HepG2 (cell line): ENCODE data around the gene UBE2H. TPM values are rescaled to one million over a fixed set of nuclear protein-coding genes. Genes with fewer than 3 reads are reported as not detected.

Experiments
- ATAC-seq: fragments of 200-7000 bp; cut with Tn5 transposase; 3 replicates; pipeline ENCODE4 v1.9.1; 2020; ENCODE audit warnings: mild to moderate bottlenecking, moderate library complexity
- BruUV-seq: library from RNA; stranded (reverse); fragments of 400-500 nt; replicated peaks from 2 replicates; lab custom pipeline; 2021; lab: Mats Ljungman, UMichigan
- CTCF ChIA-PET: fragments of 300-600 bp; formaldehyde crosslinking; extraction: SDS; loops from one replicate; lab custom pipeline; 2021; ENCODE audit warnings: low total read pairs, inconsistent platforms, low intra/inter-chr PET ratio; lab: Yijun Ruan, JAX
- POLR2A ChIA-PET: fragments of 350-600 bp; sonication (Branson Sonifier 250); formaldehyde crosslinking; loops from one replicate; lab custom pipeline; 2020; ENCODE audit warnings: antibody characterized with exemption, inconsistent platforms; lab: Yijun Ruan, JAX
- DNase-seq: peaks from one replicate; pipeline ENCODE4 v3.0.0-alpha.2; 2015; ENCODE audit warnings: low spot score
- FAIRE-seq: peaks from 3 replicates; lab custom pipeline; 2011; peaks lifted over from hg19 to GRCh38; lab: Jason Lieb, UNC
- H2AFZ ChIP-seq: one replicate; pipeline ENCODE4 v1.6.1; 2011; ENCODE audit warnings: low read length, inconsistent platforms
- H3K27ac ChIP-seq: fragments of 300-600 bp; 3 replicates; pipeline ENCODE4 v1.8.0; 2011; ENCODE audit warnings: mixed run types, mild to moderate bottlenecking, mixed read lengths, low read length, inconsistent platforms; ENCODE audit not compliant: insufficient read depth; ENCODE audit errors: extremely low read length
- H3K27me3 ChIP-seq, 2 experiments: fragments of 200-600 bp in 1 of 2; 2 replicates in 1 of 2; 3 replicates in 1 of 2; pipeline versions ENCODE4 v1.6.0 to v1.8.0; 2011; ENCODE audit warnings: low read length in 2 of 2, mild to moderate bottlenecking in 2 of 2, moderate library complexity in 2 of 2, inconsistent platforms in 1 of 2; ENCODE audit not compliant: insufficient read depth in 2 of 2, control insufficient read depth in 1 of 2
- H3K36me3 ChIP-seq, 2 experiments: fragments of 200-600 bp in 1 of 2; replicated peaks in 1 of 2; 2 replicates in 1 of 2; 3 replicates in 1 of 2; pipeline versions ENCODE4 v1.5.1 to v1.8.0; 2011; ENCODE audit warnings: low read length in 2 of 2, inconsistent platforms in 1 of 2; ENCODE audit not compliant: insufficient read depth in 2 of 2, control insufficient read depth in 1 of 2
- H3K4me1 ChIP-seq: 2 replicates; pipeline ENCODE4 v1.5.1; 2012; ENCODE audit warnings: low read length, inconsistent platforms; ENCODE audit not compliant: insufficient read depth
- H3K4me2 ChIP-seq: 2 replicates; pipeline ENCODE4 v1.6.0; 2011; ENCODE audit warnings: low read depth, low read length, inconsistent platforms
- H3K4me3 ChIP-seq, 3 experiments: fragments of 200-600 bp in 1 of 3; sonication (generic), shearing (Covaris generic) in 1 of 3; replicated peaks in 1 of 3; 2 replicates each; pipeline ENCODE4 v1.5.1; 2011 to 2016; ENCODE audit warnings: low read length in 3 of 3, inconsistent platforms in 2 of 3, low read depth in 2 of 3, mild to moderate bottlenecking in 2 of 3, control low read depth in 1 of 3, mixed read lengths in 1 of 3; ENCODE audit not compliant: insufficient read depth in 1 of 3
- H3K79me2 ChIP-seq: one replicate; pipeline ENCODE4 v1.6.1; 2011; ENCODE audit warnings: low read length, inconsistent platforms; ENCODE audit not compliant: insufficient read depth
- H3K9ac ChIP-seq: 2 replicates; pipeline ENCODE4 v1.6.0; 2011; ENCODE audit warnings: mild to moderate bottlenecking, low read depth, low read length, inconsistent platforms; ENCODE audit not compliant: insufficient read depth
- H3K9me3 ChIP-seq: 2 replicates; pipeline ENCODE4 v1.5.1; 2012; ENCODE audit warnings: mild to moderate bottlenecking, low read length
- H4K20me1 ChIP-seq: 2 replicates; pipeline ENCODE4 v1.6.0; 2011; ENCODE audit warnings: inconsistent platforms, mild to moderate bottlenecking, low read length, moderate library complexity; ENCODE audit not compliant: insufficient read depth
- CENPX ChIP-seq: sonication (generic); formaldehyde crosslinking; IDR thresholded peaks from 2 replicates; pipeline ENCODE4 v1.9.0; 2021; ENCODE audit warnings: mild to moderate bottlenecking, missing genetic modification reagents, moderate library complexity
- GMEB2 ChIP-seq: IDR thresholded peaks from 2 replicates; pipeline ENCODE4 v1.6.1; 2016; ENCODE audit warnings: missing biosample characterization, missing genetic modification reagents, low read depth
- KAT7 ChIP-seq: IDR thresholded peaks from 2 replicates; pipeline ENCODE4 v1.6.1; 2018; ENCODE audit warnings: borderline replicate concordance, missing compliant biosample characterization
- MAX ChIP-seq: IDR thresholded peaks from 2 replicates; pipeline ENCODE4 v1.6.1; 2012; ENCODE audit warnings: inconsistent platforms
- NCOA2 ChIP-seq: sonication (generic); formaldehyde crosslinking; IDR thresholded peaks from 2 replicates; pipeline ENCODE4 v1.8.0; 2022; ENCODE audit warnings: inconsistent platforms
- PBX3 ChIP-seq: sonication (generic); formaldehyde crosslinking; IDR thresholded peaks from 2 replicates; pipeline ENCODE4 v1.8.1; 2023; ENCODE audit warnings: missing genetic modification reagents, inconsistent platforms, borderline replicate concordance
- PITX1 ChIP-seq: sonication (generic); formaldehyde crosslinking; IDR thresholded peaks from 2 replicates; pipeline ENCODE4 v1.5.1; 2020; ENCODE audit warnings: mild to moderate bottlenecking, missing genetic modification reagents
- REXO4 ChIP-seq: sonication (generic); formaldehyde crosslinking; IDR thresholded peaks from 2 replicates; pipeline ENCODE4 v1.8.0; 2022; ENCODE audit warnings: missing genetic modification reagents, mild to moderate bottlenecking, borderline replicate concordance
- SP5 ChIP-seq: IDR thresholded peaks from 2 replicates; pipeline ENCODE4 v1.6.1; 2016; ENCODE audit warnings: low read depth, borderline replicate concordance
- ZMYM4 ChIP-seq: sonication (generic); formaldehyde crosslinking; IDR thresholded peaks from 2 replicates; pipeline ENCODE4 v1.8.1; 2023; ENCODE audit warnings: mild to moderate bottlenecking, missing genetic modification reagents
- ZNF318 ChIP-seq: sonication (generic); formaldehyde crosslinking; IDR thresholded peaks from 2 replicates; pipeline ENCODE4 v1.4.0; 2020; ENCODE audit warnings: mild to moderate bottlenecking, missing genetic modification reagents
- ZNF33A ChIP-seq: sonication (generic); formaldehyde crosslinking; IDR thresholded peaks from 2 replicates; pipeline ENCODE4 v1.5.1; 2020; ENCODE audit warnings: missing genetic modification reagents, mild to moderate bottlenecking, moderate library complexity, borderline replicate concordance
- ZNF746 ChIP-seq: sonication (generic); formaldehyde crosslinking; IDR thresholded peaks from 2 replicates; pipeline ENCODE4 v1.8.0; 2022; ENCODE audit warnings: mild to moderate bottlenecking, missing genetic modification reagents
- ZNF781 ChIP-seq: sonication (generic); formaldehyde crosslinking; IDR thresholded peaks from 2 replicates; pipeline ENCODE4 v1.5.1; 2020; ENCODE audit warnings: borderline replicate concordance, mild to moderate bottlenecking, missing genetic modification reagents; ENCODE audit errors: not compliant biosample characterization
- WGBS: methylation state at CpG from one replicate; pipeline ENCODE4 v1.1.6; 2017; ENCODE audit warnings: low lambda C conversion rate; 5-methylcytosine and 5-hydroxymethylcytosine counted together
- in situ Hi-C: cut with HindIII; loops from 2 replicates; pipeline ENCODE4 v1.10.0; 2017; ENCODE audit warnings: low pct_unique_long_range_greater_than_20kb; ENCODE audit not compliant: extremely low pct_ligation_motif_present
- intact Hi-C: fragments of 100-400 bp; cut with micrococcal nuclease; formaldehyde crosslinking; loops from one replicate; pipeline ENCODE4 v1.10.0; 2022; ENCODE audit not compliant: unreplicated experiment
- polyA plus RNA-seq, 8 experiments: library from polyadenylated mRNA; depleted of rRNA in 3 of 8; stranded (reverse) in 7 of 8; unstranded in 1 of 8; fragments of >200 nt; fragmentation: Illumina TruSeq in 4 of 8; extraction: Trizol in 4 of 8; gene quantifications; 2 replicates each; pipeline versions ENCODE4 v1.2.1 to v1.2.3, GENCODE V29; 2011 to 2016; ENCODE audit warnings: low read depth in 4 of 8, missing spikeins in 1 of 8, mixed read lengths in 1 of 8; ENCODE audit not compliant: insufficient read depth in 1 of 8
- total RNA-seq, 5 experiments: library from RNA; depleted of rRNA; stranded (reverse); fragments of >200 nt; fragmentation: Illumina TruSeq; extraction: Trizol; gene quantifications; 2 replicates each; pipeline ENCODE4 v1.2.3, GENCODE V29; 2016; ENCODE audit warnings: low read depth in 1 of 5

Gene UBE2H
- total and polyA plus RNA-seq, 2 of the 13 experiments (the other 11 are each of a cell fraction or from before 2014, with no cell fraction given) = 15.5 to 40.1 TPM

- ATAC-seq = no peak
- DNase-seq = no peak
- peaks cover 23% of the 10 kb centered on the region for H4K20me1 ChIP-seq
- no peaks in the 10 kb centered on the region for H3K9me3 ChIP-seq
- intact Hi-C loops (loop anchor here (5.0 kb wide), 1 partner anchor 46 kb away; no protein-coding TSS in a partner anchor), in situ Hi-C loops (no loop called here)
- peaks cover 0 to 3% of the 10 kb centered on the region in 2 experiments; a peak in 2 of 5 replicates for H3K36me3 ChIP-seq
- FAIRE-seq = no peak
- H3K4me1 ChIP-seq = peaks cover 34% of the 10 kb centered on the region
- no peak overlapping the region for H3K27ac ChIP-seq
- no peak overlapping the region for H3K4me2 ChIP-seq
- BruUV-seq = no TSS peak
- H3K4me3 ChIP-seq = no peak overlapping the region
- ChIA-PET CTCF (no interaction called here), POLR2A (no interaction called here)
- H3K9ac ChIP-seq = no peak overlapping the region
- WGBS = 99% methylated on average over 5 of the region's 5 CpGs
- H2AFZ ChIP-seq = no peak overlapping the region
- no peaks in the 10 kb centered on the region; a peak in 1 of 5 replicates for H3K27me3 ChIP-seq
- peaks cover 73% of the 10 kb centered on the region for H3K79me2 ChIP-seq
- TF ChIP-seq ZNF781 (CRISPR knock-in tag) (no peak), ZNF318 (CRISPR knock-in tag) (no peak), CENPX (CRISPR knock-in tag) (no peak), KAT7 (CRISPR knock-in tag) (no peak), ZNF746 (CRISPR knock-in tag) (no peak), SP5 (CRISPR knock-in tag) (no peak), PITX1 (CRISPR knock-in tag) (no peak), NCOA2 (CRISPR knock-in tag) (no peak), REXO4 (no peak), PBX3 (CRISPR knock-in tag) (no peak), ZMYM4 (no peak), GMEB2 (CRISPR knock-in tag) (no peak), ZNF33A (no peak), MAX (no peak)
Observed at GRCh38 chr7:129946282-129946681, 6.5 kb downstream of the UBE2H start.
